NCI-H82 (cell line): ENCODE measurements around the gene UBE2J1.
"Not testable (repeated sequence)": the region's sequence is repeated elsewhere in the genome, so short reads cannot be mapped to it uniquely, and the experiment has no call there.

Source experiments
- DNase-seq: peaks from one replicate; lab custom pipeline; 2025; lab: John Stamatoyannopoulos, UW

The UBE2J1 gene

GRCh38 chr6:89352278-89353117 is at the start of gene UBE2J1:
TSS of gene UBE2J1 (minus strand) at chr6:89352722. CDS start at chr6:89352569, 153 bp downstream.
- DNase-seq = peak; percentile 69

GRCh38 chr6:89400912-89401399 is 48.4 kb upstream of the UBE2J1 start:
- DNase-seq = no peak

GRCh38 chr6:89400050-89400449 is 47.5 kb upstream of the UBE2J1 start:
- DNase-seq = no peak

- no peak for DNase-seq
Measured at GRCh38 chr6:89398762-89399525, 46.4 kb upstream of the UBE2J1 start.

GRCh38 chr6:89397884-89398283 is 45.4 kb upstream of the UBE2J1 start:
- not testable (repeated sequence) for DNase-seq

- DNase-seq = no peak
Measured at GRCh38 chr6:89393659-89394058, 41.1 kb upstream of the UBE2J1 start.

GRCh38 chr6:89392823-89393222 is 40.3 kb upstream of the UBE2J1 start:
- DNase-seq = no peak

GRCh38 chr6:89388846-89389245 is 36.3 kb upstream of the UBE2J1 start:
- no peak for DNase-seq

- no peak for DNase-seq
Measured at GRCh38 chr6:89387516-89388201, 35.1 kb upstream of the UBE2J1 start.

GRCh38 chr6:89386917-89387491 is 34.5 kb upstream of the UBE2J1 start:
- DNase-seq = no peak

GRCh38 chr6:89385846-89386245 is 33.3 kb upstream of the UBE2J1 start:
- DNase-seq = no peak

- peak; percentile 89 for DNase-seq
Measured at GRCh38 chr6:89385156-89385667, 32.7 kb upstream of the UBE2J1 start.

- DNase-seq = no peak
Measured at GRCh38 chr6:89381031-89381430, 28.5 kb upstream of the UBE2J1 start.

GRCh38 chr6:89379281-89379680 is 26.8 kb upstream of the UBE2J1 start:
- DNase-seq = peak; percentile 57

GRCh38 chr6:89378628-89379027 is 26.1 kb upstream of the UBE2J1 start:
- DNase-seq = no peak

- DNase-seq = peak; percentile 93
Measured at GRCh38 chr6:89375427-89376267, 23.1 kb upstream of the UBE2J1 start.

- DNase-seq = no peak
Measured at GRCh38 chr6:89372506-89372901, 20.0 kb upstream of the UBE2J1 start.

GRCh38 chr6:89371849-89372505 is 19.5 kb upstream of the UBE2J1 start:
- peak; percentile 77 for DNase-seq

- DNase-seq = no peak
Measured at GRCh38 chr6:89368999-89369398, 16.5 kb upstream of the UBE2J1 start.

GRCh38 chr6:89368107-89368506 is 15.6 kb upstream of the UBE2J1 start:
- peak; percentile 76 for DNase-seq
